GM23338 (cell line): ENCODE data around the gene ZNF273. TPM values are rescaled to one million over a fixed set of nuclear protein-coding genes. Genes with fewer than 3 reads are reported as not detected.

Source experiments
- ATAC-seq: fragments of 200-7000 bp; cut with Tn5 transposase; 3 replicates; pipeline ENCODE4 v1.9.1; 2020
- DNase-seq: peaks from one replicate; pipeline ENCODE4 v3.0.0-alpha.2; 2015; ENCODE audit warnings: low spot score
- H2AFZ ChIP-seq: fragments of 200-600 bp; sonication (generic); 2 replicates; pipeline ENCODE4 v1.8.0; 2016; ENCODE audit warnings: antibody characterized with exemption, mild to moderate bottlenecking, moderate library complexity
- H3F3A ChIP-seq: fragments of 200-600 bp; sonication (generic); replicated peaks from 2 replicates; pipeline ENCODE4 v1.8.0; 2017; ENCODE audit warnings: antibody characterized with exemption, mixed run types, low read depth
- H3K27ac ChIP-seq: fragments of 200-600 bp; sonication (generic); 2 replicates; pipeline ENCODE4 v1.6.1; 2016; ENCODE audit warnings: low read depth
- H3K27me3 ChIP-seq: fragments of 200-600 bp; sonication (generic); 2 replicates; pipeline ENCODE4 v1.8.0; 2016; ENCODE audit warnings: mild to moderate bottlenecking, mixed run types, moderate library complexity; ENCODE audit not compliant: insufficient read depth
- H3K36me3 ChIP-seq: fragments of 200-600 bp; sonication (generic); 2 replicates; pipeline ENCODE4 v1.8.0; 2016; ENCODE audit warnings: mild to moderate bottlenecking; ENCODE audit not compliant: insufficient read depth
- H3K4me1 ChIP-seq: fragments of 200-600 bp; sonication (generic); 2 replicates; pipeline ENCODE4 v1.8.0; 2016; ENCODE audit warnings: mild to moderate bottlenecking, moderate library complexity; ENCODE audit not compliant: insufficient read depth
- H3K4me2 ChIP-seq: fragments of 200-600 bp; sonication (generic); 2 replicates; pipeline ENCODE4 v1.7.1; 2017; ENCODE audit warnings: mixed run types
- H3K4me3 ChIP-seq: fragments of 200-600 bp; sonication (generic); 2 replicates; pipeline ENCODE4 v1.6.1; 2016; ENCODE audit warnings: mixed run types
- H3K79me2 ChIP-seq: fragments of 200-600 bp; sonication (generic); replicated peaks from 2 replicates; pipeline ENCODE4 v1.8.0; 2017; ENCODE audit warnings: mild to moderate bottlenecking; ENCODE audit not compliant: insufficient read depth
- H3K9me2 ChIP-seq: fragments of 200-600 bp; sonication (generic); 2 replicates; pipeline ENCODE4 v1.8.0; 2017; ENCODE audit not compliant: insufficient read depth
- H4K20me1 ChIP-seq: fragments of 200-600 bp; sonication (generic); replicated peaks from 2 replicates; pipeline ENCODE4 v1.8.0; 2017; ENCODE audit warnings: mild to moderate bottlenecking; ENCODE audit not compliant: insufficient read depth
- H3K27ac Mint-ChIP-seq: 2 replicates; pipeline ENCODE4 v1.8.0; 2020; ENCODE audit warnings: inconsistent platforms, mild to moderate bottlenecking, moderate library complexity, mixed read lengths
- H3K27me3 Mint-ChIP-seq: 3 replicates; pipeline ENCODE4 v1.8.0; 2022; ENCODE audit warnings: low read depth, mild to moderate bottlenecking, moderate library complexity, mixed read lengths, inconsistent platforms; ENCODE audit not compliant: insufficient read depth, poor library complexity
- H3K36me3 Mint-ChIP-seq: 3 replicates; pipeline ENCODE4 v1.8.0; 2021; ENCODE audit warnings: low read depth, mild to moderate bottlenecking, inconsistent platforms, moderate library complexity, mixed read lengths
- H3K4me1 Mint-ChIP-seq: 3 replicates; pipeline ENCODE4 v1.8.0; 2020; ENCODE audit warnings: mild to moderate bottlenecking, inconsistent platforms, mixed read lengths
- H3K4me3 Mint-ChIP-seq: 3 replicates; pipeline ENCODE4 v1.8.0; 2021; ENCODE audit warnings: moderate library complexity, mild to moderate bottlenecking, inconsistent platforms, mixed read lengths
- H3K9me3 Mint-ChIP-seq: 3 replicates; pipeline ENCODE4 v1.8.0; 2020; ENCODE audit warnings: moderate library complexity, mild to moderate bottlenecking, inconsistent platforms, mixed read lengths
- CREB1 ChIP-seq: fragments of 250-450 bp; sonication (Bioruptor Pico); IDR thresholded peaks from 2 replicates; pipeline ENCODE4 v1.5.0; 2020; ENCODE audit warnings: low read depth, mild to moderate bottlenecking, moderate library complexity
- NANOG ChIP-seq: IDR thresholded peaks from 2 replicates; pipeline ENCODE4 v1.6.1; 2016; ENCODE audit warnings: antibody characterized with exemption, borderline replicate concordance
- ZNF331 ChIP-seq: fragments of 250-450 bp; sonication (Bioruptor Pico); IDR thresholded peaks from 2 replicates; pipeline ENCODE4 v1.5.0; 2020; ENCODE audit warnings: low read depth, mild to moderate bottlenecking, moderate library complexity
- polyA plus RNA-seq: library from polyadenylated mRNA; unstranded; fragments of >200 nt; fragmentation: Nextera tagmentation; extraction: Ambion mirVana; gene quantifications from 2 replicates; pipeline ENCODE4 v1.2.1, GENCODE V29; 2016
- total RNA-seq: library from RNA; depleted of rRNA; stranded (reverse); fragments of >200 nt; shearing (Covaris generic); gene quantifications from 2 replicates; pipeline ENCODE4 v1.2.3, GENCODE V29; 2014
- TF ChIP-seq, protein P1 (sequence below): fragments of 250-450 bp; sonication (Bioruptor Pico); IDR thresholded peaks from 2 replicates; pipeline ENCODE4 v1.5.0; 2020; ENCODE audit warnings: mild to moderate bottlenecking, moderate library complexity
- TF ChIP-seq, protein P2 (sequence below): IDR thresholded peaks from 2 replicates; pipeline ENCODE4 v1.6.1; 2016; ENCODE audit warnings: antibody characterized with exemption

The ZNF273 gene
- total and polyA plus RNA-seq, 2 experiments from 2014 or later: 16.4 to 34.3 TPM

GRCh38 chr7:64883113-64883905 lies 19.8 kb upstream of the ZNF273 start (continued):
- TF ChIP-seq, protein P1, sequence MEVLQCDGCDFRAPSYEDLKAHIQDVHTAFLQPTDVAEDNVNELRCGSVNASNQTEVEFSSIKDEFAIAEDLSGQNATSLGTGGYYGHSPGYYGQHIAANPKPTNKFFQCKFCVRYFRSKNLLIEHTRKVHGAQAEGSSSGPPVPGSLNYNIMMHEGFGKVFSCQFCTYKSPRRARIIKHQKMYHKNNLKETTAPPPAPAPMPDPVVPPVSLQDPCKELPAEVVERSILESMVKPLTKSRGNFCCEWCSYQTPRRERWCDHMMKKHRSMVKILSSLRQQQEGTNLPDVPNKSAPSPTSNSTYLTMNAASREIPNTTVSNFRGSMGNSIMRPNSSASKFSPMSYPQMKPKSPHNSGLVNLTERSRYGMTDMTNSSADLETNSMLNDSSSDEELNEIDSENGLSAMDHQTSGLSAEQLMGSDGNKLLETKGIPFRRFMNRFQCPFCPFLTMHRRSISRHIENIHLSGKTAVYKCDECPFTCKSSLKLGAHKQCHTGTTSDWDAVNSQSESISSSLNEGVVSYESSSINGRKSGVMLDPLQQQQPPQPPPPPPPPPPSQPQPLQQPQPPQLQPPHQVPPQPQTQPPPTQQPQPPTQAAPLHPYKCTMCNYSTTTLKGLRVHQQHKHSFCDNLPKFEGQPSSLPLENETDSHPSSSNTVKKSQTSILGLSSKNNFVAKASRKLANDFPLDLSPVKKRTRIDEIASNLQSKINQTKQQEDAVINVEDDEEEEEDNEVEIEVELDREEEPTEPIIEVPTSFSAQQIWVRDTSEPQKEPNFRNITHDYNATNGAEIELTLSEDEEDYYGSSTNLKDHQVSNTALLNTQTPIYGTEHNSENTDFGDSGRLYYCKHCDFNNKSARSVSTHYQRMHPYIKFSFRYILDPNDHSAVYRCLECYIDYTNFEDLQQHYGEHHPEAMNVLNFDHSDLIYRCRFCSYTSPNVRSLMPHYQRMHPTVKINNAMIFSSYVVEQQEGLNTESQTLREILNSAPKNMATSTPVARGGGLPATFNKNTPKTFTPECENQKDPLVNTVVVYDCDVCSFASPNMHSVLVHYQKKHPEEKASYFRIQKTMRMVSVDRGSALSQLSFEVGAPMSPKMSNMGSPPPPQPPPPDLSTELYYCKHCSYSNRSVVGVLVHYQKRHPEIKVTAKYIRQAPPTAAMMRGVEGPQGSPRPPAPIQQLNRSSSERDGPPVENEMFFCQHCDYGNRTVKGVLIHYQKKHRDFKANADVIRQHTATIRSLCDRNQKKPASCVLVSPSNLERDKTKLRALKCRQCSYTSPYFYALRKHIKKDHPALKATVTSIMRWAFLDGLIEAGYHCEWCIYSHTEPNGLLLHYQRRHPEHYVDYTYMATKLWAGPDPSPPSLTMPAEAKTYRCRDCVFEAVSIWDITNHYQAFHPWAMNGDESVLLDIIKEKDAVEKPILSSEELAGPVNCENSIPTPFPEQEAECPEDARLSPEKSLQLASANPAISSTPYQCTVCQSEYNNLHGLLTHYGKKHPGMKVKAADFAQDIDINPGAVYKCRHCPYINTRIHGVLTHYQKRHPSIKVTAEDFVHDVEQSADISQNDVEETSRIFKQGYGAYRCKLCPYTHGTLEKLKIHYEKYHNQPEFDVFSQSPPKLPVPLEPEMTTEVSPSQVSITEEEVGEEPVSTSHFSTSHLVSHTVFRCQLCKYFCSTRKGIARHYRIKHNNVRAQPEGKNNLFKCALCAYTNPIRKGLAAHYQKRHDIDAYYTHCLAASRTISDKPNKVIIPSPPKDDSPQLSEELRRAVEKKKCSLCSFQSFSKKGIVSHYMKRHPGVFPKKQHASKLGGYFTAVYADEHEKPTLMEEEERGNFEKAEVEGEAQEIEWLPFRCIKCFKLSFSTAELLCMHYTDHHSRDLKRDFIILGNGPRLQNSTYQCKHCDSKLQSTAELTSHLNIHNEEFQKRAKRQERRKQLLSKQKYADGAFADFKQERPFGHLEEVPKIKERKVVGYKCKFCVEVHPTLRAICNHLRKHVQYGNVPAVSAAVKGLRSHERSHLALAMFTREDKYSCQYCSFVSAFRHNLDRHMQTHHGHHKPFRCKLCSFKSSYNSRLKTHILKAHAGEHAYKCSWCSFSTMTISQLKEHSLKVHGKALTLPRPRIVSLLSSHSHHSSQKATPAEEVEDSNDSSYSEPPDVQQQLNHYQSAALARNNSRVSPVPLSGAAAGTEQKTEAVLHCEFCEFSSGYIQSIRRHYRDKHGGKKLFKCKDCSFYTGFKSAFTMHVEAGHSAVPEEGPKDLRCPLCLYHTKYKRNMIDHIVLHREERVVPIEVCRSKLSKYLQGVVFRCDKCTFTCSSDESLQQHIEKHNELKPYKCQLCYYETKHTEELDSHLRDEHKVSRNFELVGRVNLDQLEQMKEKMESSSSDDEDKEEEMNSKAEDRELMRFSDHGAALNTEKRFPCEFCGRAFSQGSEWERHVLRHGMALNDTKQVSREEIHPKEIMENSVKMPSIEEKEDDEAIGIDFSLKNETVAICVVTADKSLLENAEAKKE (CRISPR knock-in tag): no peak
- TF ChIP-seq NANOG: no peak
- TF ChIP-seq, protein P2, sequence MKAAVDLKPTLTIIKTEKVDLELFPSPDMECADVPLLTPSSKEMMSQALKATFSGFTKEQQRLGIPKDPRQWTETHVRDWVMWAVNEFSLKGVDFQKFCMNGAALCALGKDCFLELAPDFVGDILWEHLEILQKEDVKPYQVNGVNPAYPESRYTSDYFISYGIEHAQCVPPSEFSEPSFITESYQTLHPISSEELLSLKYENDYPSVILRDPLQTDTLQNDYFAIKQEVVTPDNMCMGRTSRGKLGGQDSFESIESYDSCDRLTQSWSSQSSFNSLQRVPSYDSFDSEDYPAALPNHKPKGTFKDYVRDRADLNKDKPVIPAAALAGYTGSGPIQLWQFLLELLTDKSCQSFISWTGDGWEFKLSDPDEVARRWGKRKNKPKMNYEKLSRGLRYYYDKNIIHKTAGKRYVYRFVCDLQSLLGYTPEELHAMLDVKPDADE: no peak
- no peak for TF ChIP-seq ZNF331

DNA sequence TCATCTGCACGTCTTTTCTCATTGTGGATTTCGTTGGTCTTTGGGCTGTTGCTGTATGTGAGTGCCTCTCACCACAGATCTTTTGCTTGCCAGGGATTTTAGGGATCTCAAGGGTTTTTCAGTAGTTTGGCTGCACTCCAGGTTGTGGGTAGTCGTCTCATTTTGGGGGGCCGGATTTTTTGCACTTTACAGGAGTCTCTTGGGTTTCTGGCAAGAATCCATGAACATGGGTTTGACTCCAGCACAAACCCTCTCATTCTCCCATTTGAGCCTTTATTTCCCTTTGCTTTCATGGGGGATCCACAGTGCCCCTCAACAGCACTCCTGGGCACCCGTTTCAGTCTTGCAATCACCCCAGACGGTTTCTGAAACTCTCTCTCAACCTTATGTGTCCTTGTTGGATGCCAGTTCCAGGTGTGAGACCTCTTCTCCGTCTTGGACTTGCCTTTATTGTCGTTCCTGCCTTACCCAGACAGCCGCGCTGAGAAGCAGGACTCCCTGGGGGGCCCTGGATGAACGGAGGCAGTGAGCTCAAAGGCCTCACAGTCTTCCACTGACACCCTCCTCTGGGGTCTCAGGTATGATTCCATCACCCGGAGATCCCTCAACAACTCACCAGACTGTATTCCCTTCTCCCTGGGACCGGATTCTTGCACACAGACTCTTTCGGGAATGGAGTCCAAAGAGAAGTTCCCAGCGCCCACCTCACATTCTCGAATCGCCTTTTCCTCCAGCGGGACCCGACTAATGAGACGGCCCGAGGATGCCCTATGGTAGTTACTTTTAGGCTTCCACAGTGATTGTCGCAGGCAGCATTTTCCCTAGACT lies 18.8 kb upstream of the ZNF273 start:
- Histone ChIP-seq H3K79me2 (no peaks in the 10 kb centered on the region), H3F3A (no peaks in the 10 kb centered on the region), H3K4me1 (no peaks in the 10 kb centered on the region), H3K4me2 (no peak overlapping the region), H3K27me3 (peaks cover 93% of the 10 kb centered on the region), H3K27ac (no peak overlapping the region), H2AFZ (no peak overlapping the region), H3K36me3 (no peaks in the 10 kb centered on the region), H3K4me3 (no peak overlapping the region), H4K20me1 (no peaks in the 10 kb centered on the region), H3K9me2 (no peaks in the 10 kb centered on the region)
- H3K36me3 Mint-ChIP-seq: peaks cover 4% of the 10 kb centered on the region; the same call in 1 of the 3 replicates
- H3K27ac Mint-ChIP-seq: no peak overlapping the region
- H3K9me3 Mint-ChIP-seq: peaks cover 34% of the 10 kb centered on the region
- TF ChIP-seq CREB1 (CRISPR knock-in tag): no peak
- TF ChIP-seq, protein P1 (CRISPR knock-in tag): no peak
- TF ChIP-seq NANOG: no peak
- peaks cover 6% of the 10 kb centered on the region; the same call in 2 of the 3 replicates for H3K4me1 Mint-ChIP-seq
- no peak overlapping the region for H3K4me3 Mint-ChIP-seq
- DNase-seq (no peak), ATAC-seq (no peak)
- peaks cover 55% of the 10 kb centered on the region for H3K27me3 Mint-ChIP-seq
